OCI-LY7 (cell line): Measurements from ENCODE around the gene OR52I2. TPM values are rescaled to one million over a fixed set of nuclear protein-coding genes. Genes with fewer than 3 reads are reported as not detected.

Experiments
- BruUV-seq: library from RNA; stranded (reverse); fragments of 400-500 nt; replicated peaks from 2 replicates; lab custom pipeline; 2021; lab: Mats Ljungman, UMichigan
- CTCF ChIA-PET: fragments of 300-600 bp; sonication (Branson Sonifier 250); formaldehyde crosslinking; loops from one replicate; lab custom pipeline; 2022; ENCODE audit warnings: antibody characterized with exemption; ENCODE audit not compliant: unreplicated experiment; lab: Charles Lee
- POLR2A ChIA-PET: fragments of 300-600 bp; sonication (Branson Sonifier 250); formaldehyde crosslinking; loops from one replicate; lab custom pipeline; 2022; ENCODE audit warnings: antibody characterized with exemption; lab: Charles Lee
- DNase-seq: peaks from one replicate; pipeline ENCODE4 v3.0.0-alpha.2; 2015; ENCODE audit warnings: low spot score
- H2AFZ ChIP-seq: fragments of 200-600 bp; sonication (generic), shearing (Covaris generic); 2 replicates; pipeline ENCODE4 v1.6.1; 2014; ENCODE audit warnings: mild to moderate bottlenecking, antibody characterized with exemption, low read length, moderate library complexity
- H3K27ac ChIP-seq: fragments of 200-600 bp; sonication (generic); 2 replicates; pipeline ENCODE4 v1.5.1; 2014; ENCODE audit warnings: mixed run types, low read depth, mild to moderate bottlenecking, moderate library complexity, low read length, inconsistent platforms; ENCODE audit not compliant: poor library complexity, severe bottlenecking
- H3K36me3 ChIP-seq: fragments of 200-600 bp; sonication (generic); 2 replicates; pipeline ENCODE4 v1.6.1; 2014; ENCODE audit warnings: mild to moderate bottlenecking, antibody characterized with exemption, low read length, moderate library complexity, mixed read lengths; ENCODE audit not compliant: insufficient read depth
- H3K4me1 ChIP-seq: fragments of 200-600 bp; sonication (generic); 2 replicates; pipeline ENCODE4 v1.5.1; 2014; ENCODE audit warnings: mild to moderate bottlenecking, low read length; ENCODE audit not compliant: insufficient read depth, poor library complexity, severe bottlenecking
- H3K4me2 ChIP-seq: fragments of 200-600 bp; sonication (generic); 2 replicates; pipeline ENCODE4 v1.6.1; 2014; ENCODE audit warnings: mild to moderate bottlenecking, low read length
- H3K4me3 ChIP-seq: fragments of 200-600 bp; sonication (generic); 2 replicates; pipeline ENCODE4 v1.5.1; 2014; ENCODE audit warnings: mild to moderate bottlenecking, low read depth, low read length; ENCODE audit not compliant: poor library complexity, severe bottlenecking
- H3K79me2 ChIP-seq: fragments of 200-600 bp; sonication (generic); 2 replicates; pipeline ENCODE4 v1.6.1; 2016; ENCODE audit warnings: low read depth, mild to moderate bottlenecking, low read length, moderate library complexity, mixed read lengths; ENCODE audit not compliant: insufficient read depth
- H3K9me2 ChIP-seq: fragments of 200-600 bp; sonication (generic); 2 replicates; pipeline ENCODE4 v1.6.1; 2016; ENCODE audit warnings: mild to moderate bottlenecking, low read length, mixed read lengths; ENCODE audit not compliant: insufficient read depth
- H3K9me3 ChIP-seq: fragments of 200-600 bp; sonication (generic); 2 replicates; pipeline ENCODE4 v1.6.1; 2014; ENCODE audit warnings: mild to moderate bottlenecking, mixed run types, low read length, mixed read lengths
- H4K20me1 ChIP-seq: fragments of 200-600 bp; sonication (generic); 2 replicates; pipeline ENCODE4 v1.6.1; 2014; ENCODE audit warnings: mild to moderate bottlenecking, antibody characterized with exemption, low read length, moderate library complexity, mixed read lengths; ENCODE audit not compliant: insufficient read depth
- CTCF ChIP-seq: fragments of 200-600 bp; sonication (generic); conservative IDR thresholded peaks from 2 replicates; pipeline ENCODE4 v1.5.1; 2014; ENCODE audit warnings: mild to moderate bottlenecking, antibody characterized with exemption, low read length, moderate library complexity, mixed read lengths
- EZH2phosphoT487 ChIP-seq: fragments of 200-600 bp; sonication (generic); IDR thresholded peaks from 2 replicates; pipeline ENCODE4 v1.6.1; 2018; ENCODE audit warnings: low read depth, borderline replicate concordance, mild to moderate bottlenecking, mixed run types, antibody characterized with exemption, low read length, moderate library complexity, mixed read lengths
- intact Hi-C: fragments of 100-400 bp; cut with micrococcal nuclease; formaldehyde crosslinking; loops from one replicate; pipeline ENCODE4 v1.10.0; 2022; ENCODE audit not compliant: unreplicated experiment
- total RNA-seq, 2 experiments: library from RNA; depleted of rRNA in 1 of 2; stranded (reverse); fragments of >200 nt in 1 of 2; shearing (Covaris generic) in 1 of 2; gene quantifications; 2 replicates each; pipeline ENCODE4 v1.2.3, GENCODE V29; 2014 to 2022

Gene OR52I2
- total RNA-seq, 2 experiments from 2014 or later: not detected

GRCh38 chr11:4619514-4619913 is 38.0 kb downstream of the OR52I2 start:
- CTCF ChIA-PET: no interaction called here
- TF ChIP-seq CTCF (no peak), EZH2phosphoT487 (no peak)
- intact Hi-C loops: no loop called here

GRCh38 chr11:4626207-4627099 is 44.9 kb downstream of the OR52I2 start:
- no TSS peak for BruUV-seq
- intact Hi-C loops: loop anchor here (2.0 to 5.0 kb wide), 3 partner anchors 378 to 756 kb away; partner anchors contain the start of gene OR51M1

More at GRCh38 chr11:4619514-4619913, 38.0 kb downstream of the OR52I2 start:
- no peaks in the 10 kb centered on the region for H4K20me1 ChIP-seq
- H3K4me3 ChIP-seq: no peak overlapping the region
- no TSS peak for BruUV-seq
- H3K4me2 ChIP-seq: no peak overlapping the region
- no peak for DNase-seq
- H3K9me3 ChIP-seq: no peaks in the 10 kb centered on the region
- H3K4me1 ChIP-seq: no peaks in the 10 kb centered on the region
- no peak overlapping the region for H2AFZ ChIP-seq
- no peak overlapping the region for H3K27ac ChIP-seq
- H3K9me2 ChIP-seq: no peaks in the 10 kb centered on the region
- POLR2A ChIA-PET: no interaction called here
- no peaks in the 10 kb centered on the region for H3K79me2 ChIP-seq
- no peaks in the 10 kb centered on the region for H3K36me3 ChIP-seq

More at GRCh38 chr11:4626207-4627099, 44.9 kb downstream of the OR52I2 start:
- H3K79me2 ChIP-seq: no peaks in the 10 kb centered on the region
- no peak overlapping the region for H2AFZ ChIP-seq
- DNase-seq: peak; percentile 82
- H3K9me2 ChIP-seq: no peaks in the 10 kb centered on the region
- no peak overlapping the region for H3K27ac ChIP-seq
- no peaks in the 10 kb centered on the region for H4K20me1 ChIP-seq
- TF ChIP-seq CTCF: peak; percentile 87
- TF ChIP-seq EZH2phosphoT487: no peak
- no peak overlapping the region for H3K4me3 ChIP-seq
- H3K36me3 ChIP-seq: no peaks in the 10 kb centered on the region
- POLR2A ChIA-PET: no interaction called here
- no peaks in the 10 kb centered on the region for H3K9me3 ChIP-seq
- CTCF ChIA-PET: interaction anchor here (2.2 kb wide), 1 partner anchor 11 kb away, joined by 8 read pairs; the partner anchor contains the start of gene OR51D1
- H3K4me2 ChIP-seq: no peak overlapping the region
- no peaks in the 10 kb centered on the region for H3K4me1 ChIP-seq
